ENCODE results near the gene METTL21A. TPM values are rescaled to one million over a fixed set of nuclear protein-coding genes. Genes with fewer than 3 reads are reported as not detected.
A peak's percentile ranks its signal among the peaks of the same experiment; 100 is the strongest.

METTL21A gene
- total RNA-seq, 1 donor from 2014 or later, result 21.5 TPM

- TF ChIP-seq CTCF (IDR thresholded peaks at IDR 0.05; ENCODE audit: insufficient read depth, low read length, poor library complexity, severe bottlenecking), result no peak
- H3K4me3 ChIP-seq (ENCODE audit: low read depth, low read length), result no peak overlapping the region
- no peaks in the 10 kb centered on the region for H3K36me3 ChIP-seq (ENCODE audit: control insufficient read depth, insufficient read depth, low read length)
- DNase-seq (ENCODE audit: low read depth), result peak; percentile 61
- H3K27me3 ChIP-seq (ENCODE audit: control insufficient read depth, insufficient read depth, low read length), result no peaks in the 10 kb centered on the region
These were observed 7.6 kb upstream of the METTL21A start for GRCh38 chr2:207632575-207633493.

GRCh38 chr2:207630491-207630890, 5.3 kb upstream of the METTL21A start:
- Histone ChIP-seq H3K27me3 (ENCODE audit: control insufficient read depth, insufficient read depth, low read length) (no peaks in the 10 kb centered on the region), H3K36me3 (ENCODE audit: control insufficient read depth, insufficient read depth, low read length) (no peaks in the 10 kb centered on the region), H3K4me3 (ENCODE audit: low read depth, low read length) (no peak overlapping the region)
- DNase-seq (ENCODE audit: low read depth), result no peak
- no peak for TF ChIP-seq CTCF (IDR thresholded peaks at IDR 0.05; ENCODE audit: insufficient read depth, low read length, poor library complexity, severe bottlenecking)

- no peak for TF ChIP-seq CTCF (IDR thresholded peaks at IDR 0.05; ENCODE audit: insufficient read depth, low read length, poor library complexity, severe bottlenecking)
- DNase-seq (ENCODE audit: low read depth), result no peak
- Histone ChIP-seq H3K36me3 (ENCODE audit: control insufficient read depth, insufficient read depth, low read length) (no peaks in the 10 kb centered on the region), H3K4me3 (ENCODE audit: low read depth, low read length) (no peak overlapping the region), H3K27me3 (ENCODE audit: control insufficient read depth, insufficient read depth, low read length) (no peaks in the 10 kb centered on the region)
These were observed 4.4 kb upstream of the METTL21A start for GRCh38 chr2:207629553-207629952.

DNA sequence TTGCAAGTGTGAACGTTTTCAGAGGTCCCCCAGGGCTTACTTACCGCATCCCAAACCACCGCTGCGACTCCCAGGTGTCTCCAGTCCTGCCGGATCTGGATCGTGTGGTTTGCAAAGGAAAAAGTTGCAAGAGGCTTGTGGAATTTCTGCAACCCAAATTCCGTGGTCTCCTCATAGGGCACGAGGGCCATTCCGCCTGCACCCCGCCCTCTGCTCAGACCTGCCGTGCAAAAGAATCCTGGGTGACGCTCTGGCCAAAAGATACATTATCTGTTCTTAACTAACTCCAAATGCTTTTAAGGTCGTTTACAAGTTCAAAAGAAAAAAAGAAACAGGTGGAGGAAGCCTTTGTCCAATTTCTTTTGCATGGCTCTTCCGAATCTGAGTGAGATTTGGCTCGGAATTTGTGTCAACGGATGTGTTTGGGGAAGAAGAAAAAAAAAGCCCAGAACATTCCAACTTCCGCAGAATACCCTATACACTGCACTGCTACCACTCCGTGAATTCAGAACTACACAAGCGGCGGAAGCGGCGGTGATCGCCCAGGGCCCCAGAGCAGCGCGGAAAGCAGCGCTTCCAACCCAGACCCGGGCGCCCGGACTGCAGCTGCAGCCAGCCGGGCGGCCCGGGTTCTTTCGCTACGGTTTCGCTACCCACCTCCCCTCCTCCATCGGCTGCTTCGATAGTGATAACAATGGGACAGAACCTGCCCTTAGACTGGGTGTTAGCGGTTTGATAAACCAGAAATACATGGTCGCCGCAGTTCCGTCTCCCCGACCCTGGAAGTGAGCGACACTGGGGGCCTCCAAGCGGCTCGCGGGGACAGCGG, 795 bp downstream of the METTL21A start:
- no peaks in the 10 kb centered on the region for H3K36me3 ChIP-seq (ENCODE audit: control insufficient read depth, insufficient read depth, low read length)
- TF ChIP-seq CTCF (IDR thresholded peaks at IDR 0.05; ENCODE audit: insufficient read depth, low read length, poor library complexity, severe bottlenecking), result no peak
- H3K4me3 ChIP-seq (ENCODE audit: low read depth, low read length), result peak overlapping the region; percentile 89
- H3K27me3 ChIP-seq (ENCODE audit: control insufficient read depth, insufficient read depth, low read length), result no peaks in the 10 kb centered on the region
- no peak for DNase-seq (ENCODE audit: low read depth)

- no peaks in the 10 kb centered on the region for H3K27me3 ChIP-seq (ENCODE audit: control insufficient read depth, insufficient read depth, low read length)
- no peak for DNase-seq (ENCODE audit: low read depth)
- no peak for TF ChIP-seq CTCF (IDR thresholded peaks at IDR 0.05; ENCODE audit: insufficient read depth, low read length, poor library complexity, severe bottlenecking)
- H3K36me3 ChIP-seq (ENCODE audit: control insufficient read depth, insufficient read depth, low read length), result no peaks in the 10 kb centered on the region
- no peak overlapping the region for H3K4me3 ChIP-seq (ENCODE audit: low read depth, low read length)
These were observed 3.6 kb downstream of the METTL21A start for GRCh38 chr2:207621501-207622039.

Data from kidney epithelial cell (primary cell).